Loucy (cell line): ENCODE results near the gene CYTH3.

ENCODE experiments used
- EZH2phosphoT487 ChIP-seq: fragments of 200-600 bp; IDR thresholded peaks from 2 replicates; pipeline ENCODE4 v1.6.1; 2018; ENCODE audit warnings: antibody characterized with exemption, mild to moderate bottlenecking, moderate library complexity, borderline replicate concordance
- TF ChIP-seq, protein P1 (sequence below): fragments of 200-600 bp; sonication (generic); conservative IDR thresholded peaks from 2 replicates; pipeline ENCODE4 v1.5.1; 2014; ENCODE audit warnings: mild to moderate bottlenecking, antibody characterized with exemption, low read length

DNA sequence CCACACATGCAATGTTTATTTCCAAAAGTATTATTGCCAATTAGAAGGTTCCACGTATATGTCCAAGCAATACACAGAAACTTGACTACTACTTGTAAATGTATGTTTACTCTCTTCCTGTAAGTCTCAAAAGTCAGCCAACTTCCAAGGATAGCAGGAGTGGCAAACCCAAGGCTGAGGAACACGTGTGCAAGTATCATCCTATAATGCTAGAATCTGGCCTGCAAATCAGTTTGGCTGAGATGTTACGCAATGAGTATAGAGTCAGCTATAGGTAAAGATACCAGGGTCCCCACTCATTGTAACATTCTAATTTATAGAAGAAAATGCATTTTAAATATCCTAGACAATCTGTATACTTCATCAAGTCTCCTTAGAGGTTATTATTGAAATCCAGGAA is 34.7 kb downstream of the CYTH3 start:
- TF ChIP-seq, protein P1, sequence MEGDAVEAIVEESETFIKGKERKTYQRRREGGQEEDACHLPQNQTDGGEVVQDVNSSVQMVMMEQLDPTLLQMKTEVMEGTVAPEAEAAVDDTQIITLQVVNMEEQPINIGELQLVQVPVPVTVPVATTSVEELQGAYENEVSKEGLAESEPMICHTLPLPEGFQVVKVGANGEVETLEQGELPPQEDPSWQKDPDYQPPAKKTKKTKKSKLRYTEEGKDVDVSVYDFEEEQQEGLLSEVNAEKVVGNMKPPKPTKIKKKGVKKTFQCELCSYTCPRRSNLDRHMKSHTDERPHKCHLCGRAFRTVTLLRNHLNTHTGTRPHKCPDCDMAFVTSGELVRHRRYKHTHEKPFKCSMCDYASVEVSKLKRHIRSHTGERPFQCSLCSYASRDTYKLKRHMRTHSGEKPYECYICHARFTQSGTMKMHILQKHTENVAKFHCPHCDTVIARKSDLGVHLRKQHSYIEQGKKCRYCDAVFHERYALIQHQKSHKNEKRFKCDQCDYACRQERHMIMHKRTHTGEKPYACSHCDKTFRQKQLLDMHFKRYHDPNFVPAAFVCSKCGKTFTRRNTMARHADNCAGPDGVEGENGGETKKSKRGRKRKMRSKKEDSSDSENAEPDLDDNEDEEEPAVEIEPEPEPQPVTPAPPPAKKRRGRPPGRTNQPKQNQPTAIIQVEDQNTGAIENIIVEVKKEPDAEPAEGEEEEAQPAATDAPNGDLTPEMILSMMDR, result no peak
- no peak for TF ChIP-seq EZH2phosphoT487
